Measurements from ENCODE around the gene FYTTD1. TPM values are rescaled to one million over a fixed set of nuclear protein-coding genes. Genes with fewer than 3 reads are reported as not detected.
"Not testable (repeated sequence)": the region's sequence is repeated elsewhere in the genome, so short reads cannot be mapped to it uniquely, and the experiment has no call there.

FYTTD1 gene
- total and polyA plus RNA-seq, 8 donors = 8.3 to 37.9 (median 28.0) TPM

- H3K4me1 ChIP-seq = no peaks in the 10 kb centered on the region
- no peak overlapping the region for H3K4me3 ChIP-seq
- peak in 1 of 6 donors; percentile 26 for DNase-seq
- TF ChIP-seq CTCF (IDR thresholded peaks at IDR 0.05) = no peak
- H3K27ac ChIP-seq = no peak overlapping the region
- intact Hi-C loops (cut with DNase I) = no loop called here
- H3K36me3 ChIP-seq = no peaks in the 10 kb centered on the region
- no peak for FAIRE-seq
- no peaks in the 10 kb centered on the region for H3K9me3 ChIP-seq
- ATAC-seq = peak; percentile 43 to 90 (median 66)
- H3K27me3 ChIP-seq = no peaks in the 10 kb centered on the region
- WGBS, 2 donors = 83 to 85% methylated on average over 8 of the region's 8 CpGs
Observed at GRCh38 chr3:197718891-197719290, 30.8 kb upstream of the FYTTD1 start.

- intact Hi-C loops (cut with DNase I) = no loop called here
- Histone ChIP-seq H3K36me3 (no peaks in the 10 kb centered on the region), H3K4me3 (no peak overlapping the region), H3K27me3 (no peaks in the 10 kb centered on the region), H3K27ac (no peak overlapping the region), H3K4me1 (no peaks in the 10 kb centered on the region), H3K9me3 (no peaks in the 10 kb centered on the region)
- peak in 1 of 4 donors; percentile 35 for ATAC-seq
- FAIRE-seq = no peak
- no peak for TF ChIP-seq CTCF (IDR thresholded peaks at IDR 0.05)
- DNase-seq = no peak
- WGBS, 2 donors = 96 to 97% methylated on average over 10 of the region's 10 CpGs
Observed at GRCh38 chr3:197720694-197721093, 29.0 kb upstream of the FYTTD1 start.

- H3K27ac ChIP-seq = no peak overlapping the region
- no peaks in the 10 kb centered on the region for H3K9me3 ChIP-seq
- DNase-seq = no peak
- no peaks in the 10 kb centered on the region for H3K36me3 ChIP-seq
- intact Hi-C loops (cut with DNase I) = no loop called here
- no peak for ATAC-seq
- no peak overlapping the region for H3K4me3 ChIP-seq
- 95 to 98% methylated on average over 2 of the region's 2 CpGs for WGBS, 2 donors
- TF ChIP-seq CTCF (IDR thresholded peaks at IDR 0.05) = no peak
- H3K4me1 ChIP-seq = no peaks in the 10 kb centered on the region
- no peaks in the 10 kb centered on the region for H3K27me3 ChIP-seq
- FAIRE-seq = no peak
Observed at GRCh38 chr3:197722734-197723133, 26.9 kb upstream of the FYTTD1 start.

GRCh38 chr3:197727878-197728277 lies 21.8 kb upstream of the FYTTD1 start:
- H3K27me3 ChIP-seq; intact Hi-C loops (cut with DNase I); H3K27ac ChIP-seq; FAIRE-seq; H3K36me3 ChIP-seq; H3K4me3 ChIP-seq; H3K9me3 ChIP-seq; H3K4me1 ChIP-seq; DNase-seq: not testable (repeated sequence)
- peak in 1 of 4 donors; percentile 30 for ATAC-seq
- WGBS, 2 donors = 92% methylated on average over 3 of the region's 3 CpGs

DNA sequence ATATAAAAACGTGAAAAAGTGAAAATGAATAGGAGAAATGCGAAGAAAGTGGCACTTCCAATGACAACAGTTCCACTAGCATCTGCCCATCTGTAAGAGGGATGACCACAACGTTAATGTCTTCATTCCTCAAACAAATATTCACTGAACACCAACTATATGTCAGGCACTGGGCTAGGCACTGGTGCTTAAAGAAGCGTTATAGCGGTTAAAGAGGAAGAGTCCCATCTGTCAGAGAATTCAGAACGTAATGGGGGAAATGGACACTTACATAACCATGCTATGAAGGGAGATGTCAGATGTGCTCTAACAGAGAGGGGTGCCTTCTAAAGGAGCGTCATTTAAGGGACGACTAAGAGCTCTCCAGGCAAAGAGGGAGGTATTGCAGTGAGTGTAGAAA lies 21.2 kb upstream of the FYTTD1 start:
- H3K27me3 ChIP-seq = no peaks in the 10 kb centered on the region
- no peaks in the 10 kb centered on the region for H3K9me3 ChIP-seq
- no peak for TF ChIP-seq CTCF (IDR thresholded peaks at IDR 0.05)
- no peaks in the 10 kb centered on the region for H3K4me1 ChIP-seq
- DNase-seq (no peak), ATAC-seq (no peak), FAIRE-seq (no peak)
- intact Hi-C loops (cut with DNase I) = no loop called here
- no peaks in the 10 kb centered on the region for H3K36me3 ChIP-seq
- 86 to 91% methylated on average over 8 of the region's 8 CpGs for WGBS, 2 donors
- H3K4me3 ChIP-seq = no peak overlapping the region
- H3K27ac ChIP-seq = no peak overlapping the region

DNA sequence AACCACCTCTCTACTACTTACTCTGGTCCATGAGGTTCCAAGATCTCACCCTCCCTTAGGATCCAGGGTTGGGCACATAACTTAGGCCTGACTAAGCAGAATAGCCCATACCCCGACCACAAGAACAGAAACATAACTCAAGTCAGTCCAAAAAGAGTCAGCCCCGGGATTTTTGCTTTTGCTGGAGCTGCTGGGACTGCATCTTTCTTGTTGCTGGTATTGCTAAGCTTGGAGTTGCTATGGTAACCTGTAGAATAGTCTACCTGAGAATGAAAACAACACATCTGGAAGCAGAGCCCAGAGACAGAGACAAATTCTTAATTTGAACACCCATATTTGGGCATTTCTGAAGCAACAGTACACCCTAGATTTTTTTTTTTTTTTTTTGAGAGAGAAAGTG lies 19.5 kb upstream of the FYTTD1 start:
- Histone ChIP-seq H3K9me3 (no peaks in the 10 kb centered on the region), H3K4me1 (no peaks in the 10 kb centered on the region), H3K36me3 (no peaks in the 10 kb centered on the region), H3K27ac (no peak overlapping the region), H3K27me3 (no peaks in the 10 kb centered on the region), H3K4me3 (no peak overlapping the region)
- DNase-seq (no peak), FAIRE-seq (no peak), ATAC-seq (no peak)
- intact Hi-C loops (cut with DNase I) = no loop called here
- 86 to 89% methylated on average over 2 of the region's 2 CpGs for WGBS, 2 donors
- TF ChIP-seq CTCF (IDR thresholded peaks at IDR 0.05) = no peak

DNA sequence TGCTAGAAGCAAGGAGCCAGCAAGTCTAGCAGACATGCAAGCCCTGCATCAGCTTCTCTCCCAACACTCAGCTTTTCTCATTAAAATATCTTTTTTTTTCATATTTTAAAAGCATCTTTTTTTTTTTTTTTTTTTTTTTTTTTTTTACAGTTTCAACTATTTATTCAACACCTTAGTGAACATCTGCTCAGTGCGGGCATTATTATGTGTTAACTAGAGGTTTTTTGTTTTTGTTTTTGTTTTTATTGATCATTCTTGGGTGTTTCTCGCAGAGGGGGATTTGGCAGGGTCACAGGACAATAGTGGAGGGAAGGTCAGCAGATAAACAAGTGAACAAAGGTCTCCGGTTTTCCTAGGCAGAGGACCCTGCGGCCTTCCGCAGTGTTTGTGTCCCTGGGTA lies 18.9 kb upstream of the FYTTD1 start:
- not testable (repeated sequence) for FAIRE-seq

GRCh38 chr3:197731483-197731882 lies 18.2 kb upstream of the FYTTD1 start:
- H3K36me3 ChIP-seq; H3K4me1 ChIP-seq; ATAC-seq; FAIRE-seq; intact Hi-C loops (cut with DNase I); H3K27me3 ChIP-seq; DNase-seq; H3K4me3 ChIP-seq; H3K9me3 ChIP-seq; H3K27ac ChIP-seq: not testable (repeated sequence)
- 92 to 96% methylated on average over 7 to 26 of the region's 27 CpGs for WGBS, 2 donors

More for the DNA sequence above, 18.9 kb upstream of the FYTTD1 start:
- WGBS, 2 donors = 87 to 89% methylated on average over 2 of the region's 5 CpGs
- H3K27me3 ChIP-seq; H3K27ac ChIP-seq; H3K36me3 ChIP-seq; H3K4me3 ChIP-seq; H3K9me3 ChIP-seq; DNase-seq; ATAC-seq; intact Hi-C loops (cut with DNase I); H3K4me1 ChIP-seq: not testable (repeated sequence)

All from pancreas (tissue), 10 donors.